Astrocyte of the spinal cord (primary cell): Measurements from ENCODE around the gene HOXD1.

Experiments
- DNase-seq: peaks from one replicate; pipeline ENCODE4 v3.0.0; 2011; ENCODE audit warnings: low read depth, low spot score
- H3K4me3 ChIP-seq: 2 replicates; pipeline ENCODE4 v1.5.1; 2011; ENCODE audit warnings: low read depth, mild to moderate bottlenecking, low read length, moderate library complexity
- CTCF ChIP-seq: IDR thresholded peaks from 2 replicates; pipeline ENCODE4 v1.5.1; 2012; ENCODE audit warnings: low read depth, mild to moderate bottlenecking, low read length, inconsistent platforms
- in situ Hi-C: cut with HindIII; loops from 2 replicates; pipeline ENCODE4 v1.10.0; 2017; ENCODE audit warnings: low sequenced_read_pairs

The HOXD1 gene

DNA sequence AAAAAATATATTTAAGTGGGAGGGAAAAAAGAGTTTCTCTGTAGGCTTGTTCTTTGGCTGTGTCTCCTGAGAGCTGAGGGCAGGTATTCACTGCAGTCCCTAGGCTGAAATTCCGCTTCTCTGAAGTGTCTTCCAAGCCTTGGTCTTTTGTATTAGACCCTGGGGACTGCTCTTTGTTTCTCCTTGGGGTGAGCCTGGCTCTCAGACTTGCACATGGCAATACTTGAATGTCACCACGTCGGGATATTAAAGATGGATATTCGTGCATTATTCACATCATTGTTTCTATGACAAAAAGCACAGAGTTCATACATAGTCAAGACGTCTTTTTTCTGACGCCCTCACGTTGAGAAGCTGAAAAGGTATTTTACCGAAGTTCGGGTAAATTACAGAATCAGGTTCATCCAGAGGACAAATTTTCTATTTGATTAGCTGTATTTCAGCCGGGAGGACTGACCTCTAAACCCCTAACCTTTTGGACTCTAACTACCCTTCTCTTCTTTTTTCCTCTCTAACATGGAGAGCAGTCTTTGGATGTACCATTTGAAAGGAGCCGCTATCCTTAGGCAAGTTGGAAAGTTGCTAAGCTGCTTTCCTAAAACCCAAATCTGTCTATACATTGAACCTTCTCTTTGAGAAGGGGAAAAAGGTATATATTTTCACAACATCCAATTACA is 33.8 kb upstream of the HOXD1 start:
- H3K4me3 ChIP-seq, result no peak overlapping the region
- in situ Hi-C loops, result no loop called here
- TF ChIP-seq CTCF, result no peak
- no peak for DNase-seq

DNA sequence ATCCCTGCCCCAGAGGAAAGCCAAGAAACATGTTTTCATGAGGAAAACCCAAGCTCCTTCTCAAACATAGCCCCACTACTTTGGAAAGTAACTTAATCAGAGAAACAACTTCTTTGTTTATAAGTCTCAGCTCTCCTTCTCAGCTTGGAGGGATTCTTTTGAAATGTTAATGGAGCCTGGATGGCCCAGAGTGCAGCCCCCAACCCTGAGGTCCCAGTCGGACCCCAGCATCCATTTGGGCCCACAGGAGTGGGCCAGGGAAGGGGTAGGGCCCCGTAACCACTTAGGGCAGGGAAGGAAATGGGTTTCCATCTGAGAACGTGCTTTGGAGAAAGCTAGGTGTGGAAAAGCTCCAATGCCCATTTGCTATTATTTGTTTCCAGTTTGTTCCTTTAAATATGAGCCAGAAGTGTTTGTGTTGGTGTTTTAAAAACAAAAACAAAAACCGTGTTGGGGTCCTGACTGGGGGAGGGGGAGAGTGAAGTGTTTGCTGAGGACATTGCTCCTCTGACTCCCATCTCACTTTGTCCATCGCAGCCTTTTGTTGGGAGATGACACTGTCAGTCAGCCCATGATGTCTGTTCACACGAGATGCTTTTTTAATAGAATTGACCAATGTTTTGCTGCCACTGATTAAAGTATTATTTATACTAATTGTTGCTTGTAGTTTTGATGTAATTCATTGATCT is 33.0 kb upstream of the HOXD1 start:
- no peak overlapping the region for H3K4me3 ChIP-seq
- TF ChIP-seq CTCF, result no peak
- DNase-seq, result no peak
- in situ Hi-C loops, result no loop called here

GRCh38 chr2:176156301-176156806 is 32.1 kb upstream of the HOXD1 start:
- H3K4me3 ChIP-seq, result no peak overlapping the region
- DNase-seq, result no peak
- no peak for TF ChIP-seq CTCF
- in situ Hi-C loops, result no loop called here

- TF ChIP-seq CTCF, result no peak
- H3K4me3 ChIP-seq, result peak within 1 kb of the TSS; percentile 32
- no peak for DNase-seq
- in situ Hi-C loops, result no loop called here
These were observed 31.5 kb upstream of the HOXD1 start, which contains the start of gene HOXD3 for GRCh38 chr2:176156807-176157498. Gene HOXD3 (plus strand): TSS chr2:176157307. CDS start chr2:176169115, 11,808 bp downstream.

DNA sequence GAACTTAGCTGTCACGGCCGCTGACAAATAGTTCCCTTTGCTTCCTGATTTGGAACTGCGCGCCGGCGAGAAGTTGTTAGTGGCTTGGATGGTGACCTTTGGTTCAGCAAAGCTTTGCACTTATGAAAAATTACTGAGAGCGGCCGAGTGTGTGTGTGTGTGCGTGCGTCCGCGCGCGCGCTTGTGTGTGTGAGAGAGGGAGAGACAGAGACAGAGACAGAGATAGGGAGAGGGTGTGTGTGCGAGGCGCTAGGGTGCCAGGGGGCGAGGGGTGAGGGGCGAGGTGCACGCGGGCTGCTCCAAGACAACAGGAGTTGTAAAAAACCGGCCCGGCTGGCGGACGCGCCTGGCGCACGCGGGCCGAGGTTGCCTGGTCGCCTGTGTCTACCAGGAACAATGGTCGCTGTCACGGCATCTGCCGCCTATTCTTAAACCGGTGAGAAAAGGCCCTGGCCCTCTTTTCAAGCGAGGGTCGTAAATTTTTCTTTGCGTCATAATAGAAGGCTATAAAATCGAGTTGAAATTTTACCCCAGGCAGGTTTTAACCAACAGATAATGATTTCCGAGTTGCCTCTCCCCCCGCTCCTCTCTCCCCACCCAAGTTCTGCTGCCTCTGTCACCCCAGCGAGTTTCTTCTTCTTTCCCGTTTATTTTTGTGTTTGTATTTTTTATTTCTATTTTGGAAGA is 30.8 kb upstream of the HOXD1 start:
- in situ Hi-C loops, result no loop called here
- TF ChIP-seq CTCF, result no peak
- DNase-seq, result no peak
- H3K4me3 ChIP-seq, result peak overlapping the region; percentile 32

- peak overlapping the region; percentile 32 for H3K4me3 ChIP-seq
- DNase-seq, result no peak
- in situ Hi-C loops, result no loop called here
- no peak for TF ChIP-seq CTCF
These were observed 30.3 kb upstream of the HOXD1 start for GRCh38 chr2:176158186-176158591.
